Colonic mucosa (tissue), 4 donors: ENCODE results near the gene HSPA14. TPM values are rescaled to one million over a fixed set of nuclear protein-coding genes. Genes with fewer than 3 reads are reported as not detected.
"Not testable (repeated sequence)": the region's sequence is repeated elsewhere in the genome, so short reads cannot be mapped to it uniquely, and the experiment has no call there.

ENCODE experiments used
- DNase-seq: peaks from one replicate; pipeline ENCODE4 v3.0.0-alpha.2; 2020
- H3K27ac ChIP-seq: fragments of 200-600 bp; one replicate; pipeline ENCODE4 v1.8.0; 2021
- H3K27me3 ChIP-seq: fragments of 200-600 bp; one replicate; pipeline ENCODE4 v1.8.0; 2021
- H3K36me3 ChIP-seq: fragments of 200-600 bp; one replicate; pipeline ENCODE4 v1.8.0; 2021
- H3K4me1 ChIP-seq: fragments of 200-600 bp; one replicate; pipeline ENCODE4 v1.8.0; 2021; ENCODE audit warnings: mild to moderate bottlenecking
- H3K4me3 ChIP-seq: fragments of 200-600 bp; one replicate; pipeline ENCODE4 v1.8.0; 2021
- H3K9ac ChIP-seq, 2 donors: one replicate each; pipeline ENCODE4 v1.7.0; 2013; ENCODE audit warnings: control low read depth in 2 of 2, low read depth in 2 of 2, low read length in 2 of 2
- H3K9me3 ChIP-seq: fragments of 200-600 bp; one replicate; pipeline ENCODE4 v1.8.0; 2021
- intact Hi-C: fragments of 100-400 bp; cut with DNase I; formaldehyde crosslinking; loops from one replicate; pipeline ENCODE4 v1.14.1; 2022
- total RNA-seq, 2 donors: library from RNA; stranded (reverse); fragmentation: NEBNext Ultra II Directional in 1 of 2; extraction: Animal tissue kit (Norgen Biotek cat#: 25700) in 1 of 2; gene quantifications; one replicate each; pipeline ENCODE4 v1.2.1, GENCODE V29; 2021
- TF ChIP-seq, protein P1 (sequence below): fragments of 200-600 bp; IDR thresholded peaks from one replicate; pipeline ENCODE4 v1.8.0; 2022; ENCODE audit warnings: antibody characterized with exemption, mild to moderate bottlenecking
- donor health status: healthy.
- donor health status: DM: no; HTN: no; CAD: no.
- donor health status: DM: no; HTN: no; CAD: no.

Gene HSPA14
- total RNA-seq, 2 donors from 2014 or later: 18.1 to 20.2 TPM

- intact Hi-C loops: no loop called here
- H3K27me3 ChIP-seq: no peaks in the 10 kb centered on the region
- H3K9ac ChIP-seq: no peak overlapping the region
- no peak overlapping the region for H3K4me3 ChIP-seq
- H3K36me3 ChIP-seq: peaks cover 10% of the 10 kb centered on the region
- TF ChIP-seq, protein P1, sequence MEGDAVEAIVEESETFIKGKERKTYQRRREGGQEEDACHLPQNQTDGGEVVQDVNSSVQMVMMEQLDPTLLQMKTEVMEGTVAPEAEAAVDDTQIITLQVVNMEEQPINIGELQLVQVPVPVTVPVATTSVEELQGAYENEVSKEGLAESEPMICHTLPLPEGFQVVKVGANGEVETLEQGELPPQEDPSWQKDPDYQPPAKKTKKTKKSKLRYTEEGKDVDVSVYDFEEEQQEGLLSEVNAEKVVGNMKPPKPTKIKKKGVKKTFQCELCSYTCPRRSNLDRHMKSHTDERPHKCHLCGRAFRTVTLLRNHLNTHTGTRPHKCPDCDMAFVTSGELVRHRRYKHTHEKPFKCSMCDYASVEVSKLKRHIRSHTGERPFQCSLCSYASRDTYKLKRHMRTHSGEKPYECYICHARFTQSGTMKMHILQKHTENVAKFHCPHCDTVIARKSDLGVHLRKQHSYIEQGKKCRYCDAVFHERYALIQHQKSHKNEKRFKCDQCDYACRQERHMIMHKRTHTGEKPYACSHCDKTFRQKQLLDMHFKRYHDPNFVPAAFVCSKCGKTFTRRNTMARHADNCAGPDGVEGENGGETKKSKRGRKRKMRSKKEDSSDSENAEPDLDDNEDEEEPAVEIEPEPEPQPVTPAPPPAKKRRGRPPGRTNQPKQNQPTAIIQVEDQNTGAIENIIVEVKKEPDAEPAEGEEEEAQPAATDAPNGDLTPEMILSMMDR: no peak
- H3K27ac ChIP-seq: no peak overlapping the region
- no peak for DNase-seq
- no peaks in the 10 kb centered on the region for H3K9me3 ChIP-seq
- no peaks in the 10 kb centered on the region for H3K4me1 ChIP-seq
Observed at GRCh38 chr10:14904864-14905263, 66.8 kb downstream of the HSPA14 start.

DNA sequence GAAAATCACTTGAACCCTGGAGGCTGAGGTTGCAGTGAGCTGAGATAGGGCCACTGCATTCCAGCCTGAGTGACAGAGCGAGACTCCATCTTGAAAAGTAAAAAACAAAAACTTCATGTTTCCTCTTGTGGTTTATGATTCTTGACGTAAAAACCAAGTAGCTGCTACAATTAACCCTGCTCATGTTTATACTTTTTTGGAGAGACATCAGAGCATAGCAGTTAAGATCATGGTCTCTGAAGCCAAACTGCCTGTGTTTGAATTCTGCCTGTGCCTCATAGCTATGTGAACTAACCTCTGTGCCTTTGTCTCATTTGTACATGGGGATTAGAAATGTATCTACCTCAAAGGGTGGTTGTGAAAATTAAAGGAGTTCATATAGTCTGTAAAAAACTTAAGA lies 67.8 kb downstream of the HSPA14 start:
- H3K4me3 ChIP-seq: no peak overlapping the region
- H3K36me3 ChIP-seq: peaks cover 10% of the 10 kb centered on the region
- TF ChIP-seq, protein P1: no peak
- no peaks in the 10 kb centered on the region for H3K9me3 ChIP-seq
- H3K27me3 ChIP-seq: no peaks in the 10 kb centered on the region
- no peak for DNase-seq
- no peak overlapping the region for H3K27ac ChIP-seq
- no peak overlapping the region for H3K9ac ChIP-seq
- no peaks in the 10 kb centered on the region for H3K4me1 ChIP-seq
- intact Hi-C loops: no loop called here

DNA sequence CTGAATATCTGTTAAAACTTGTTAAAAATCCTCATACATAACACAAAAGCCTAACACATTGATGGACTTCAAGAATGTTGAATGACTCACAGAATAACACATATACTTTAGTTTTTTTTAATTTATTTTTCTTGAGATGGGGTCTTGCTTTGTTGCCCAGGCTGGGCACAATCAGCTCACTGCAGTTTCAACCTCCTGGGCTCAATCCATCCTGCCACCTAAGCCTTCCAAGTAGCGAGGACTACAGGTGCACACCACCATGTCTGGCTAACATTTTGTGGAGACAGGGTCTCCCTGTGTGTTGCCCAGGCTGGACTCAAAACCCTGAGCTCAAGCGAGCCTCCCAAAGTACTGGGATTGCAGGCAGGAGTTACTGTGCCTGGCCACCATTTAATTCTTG lies 68.7 kb downstream of the HSPA14 start:
- H3K27ac ChIP-seq: no peak overlapping the region
- H3K4me1 ChIP-seq: no peaks in the 10 kb centered on the region
- no peak for DNase-seq
- TF ChIP-seq, protein P1: no peak
- H3K27me3 ChIP-seq: no peaks in the 10 kb centered on the region
- no peaks in the 10 kb centered on the region for H3K9me3 ChIP-seq
- intact Hi-C loops: no loop called here
- no peak overlapping the region for H3K4me3 ChIP-seq
- H3K36me3 ChIP-seq: peaks cover 10% of the 10 kb centered on the region
- no peak overlapping the region for H3K9ac ChIP-seq

- DNase-seq, intact Hi-C loops: not testable (repeated sequence)
Observed at GRCh38 chr10:14907591-14907990, 69.5 kb downstream of the HSPA14 start.

GRCh38 chr10:14909101-14909500 lies 71.0 kb downstream of the HSPA14 start:
- intact Hi-C loops: no loop called here
- peaks cover 10% of the 10 kb centered on the region for H3K36me3 ChIP-seq
- TF ChIP-seq, protein P1: no peak
- H3K4me3 ChIP-seq: no peak overlapping the region
- no peak overlapping the region for H3K27ac ChIP-seq
- H3K4me1 ChIP-seq: no peaks in the 10 kb centered on the region
- DNase-seq: no peak
- no peak overlapping the region for H3K9ac ChIP-seq
- no peaks in the 10 kb centered on the region for H3K9me3 ChIP-seq
- no peaks in the 10 kb centered on the region for H3K27me3 ChIP-seq

More at GRCh38 chr10:14907591-14907990, 69.5 kb downstream of the HSPA14 start:
- not testable (repeated sequence) for H3K4me1 ChIP-seq, H3K27me3 ChIP-seq, H3K27ac ChIP-seq, H3K4me3 ChIP-seq, H3K36me3 ChIP-seq, H3K9me3 ChIP-seq, H3K9ac ChIP-seq

DNA sequence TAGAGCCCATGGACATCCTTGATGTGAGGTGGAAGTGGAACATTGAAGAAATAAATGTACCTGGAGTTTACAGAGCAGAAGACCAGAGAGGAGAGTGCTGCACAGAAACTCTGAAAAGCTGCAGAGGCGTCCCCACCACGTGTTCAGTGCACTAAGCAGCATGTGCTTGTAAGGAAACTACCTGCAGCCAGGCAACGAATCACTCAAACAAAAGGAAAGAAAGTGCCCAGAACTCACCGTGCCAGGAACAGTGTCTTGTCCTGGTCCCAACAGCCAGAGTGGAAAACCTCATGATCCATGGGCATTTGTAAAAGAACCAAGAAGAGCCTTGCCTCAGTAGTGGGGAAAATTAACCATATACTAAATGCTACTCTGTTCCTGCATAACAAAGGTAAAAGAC lies 72.8 kb downstream of the HSPA14 start:
- no peaks in the 10 kb centered on the region for H3K27me3 ChIP-seq
- no peaks in the 10 kb centered on the region for H3K4me1 ChIP-seq
- TF ChIP-seq, protein P1: no peak
- no peak overlapping the region for H3K4me3 ChIP-seq
- H3K9ac ChIP-seq: no peak overlapping the region
- peaks cover 10% of the 10 kb centered on the region for H3K36me3 ChIP-seq
- intact Hi-C loops: no loop called here
- no peak overlapping the region for H3K27ac ChIP-seq
- H3K9me3 ChIP-seq: no peaks in the 10 kb centered on the region
- DNase-seq: no peak
